Glutamatergic neuron (in vitro differentiated cells): ENCODE measurements around the gene TTLL13. TPM values are rescaled to one million over a fixed set of nuclear protein-coding genes. Genes with fewer than 3 reads are reported as not detected.

Experiments
- DNase-seq: peaks from one replicate; pipeline ENCODE4 v3.0.0; 2022
- H3K27ac Mint-ChIP-seq: one replicate; pipeline ENCODE4 v1.8.0; 2020; ENCODE audit warnings: mild to moderate bottlenecking, mixed read lengths, inconsistent platforms; ENCODE audit not compliant: unreplicated experiment
- H3K27me3 Mint-ChIP-seq: one replicate; pipeline ENCODE4 v1.8.0; 2020; ENCODE audit warnings: mild to moderate bottlenecking, moderate library complexity, mixed read lengths, inconsistent platforms; ENCODE audit not compliant: unreplicated experiment
- H3K36me3 Mint-ChIP-seq: one replicate; pipeline ENCODE4 v1.8.0; 2020; ENCODE audit warnings: mild to moderate bottlenecking, mixed read lengths, inconsistent platforms; ENCODE audit not compliant: unreplicated experiment
- H3K4me1 Mint-ChIP-seq: one replicate; pipeline ENCODE4 v1.8.0; 2020; ENCODE audit warnings: mild to moderate bottlenecking, low read depth, mixed read lengths, inconsistent platforms; ENCODE audit not compliant: unreplicated experiment
- H3K4me3 Mint-ChIP-seq: one replicate; pipeline ENCODE4 v1.8.0; 2020; ENCODE audit warnings: mild to moderate bottlenecking, mixed read lengths, inconsistent platforms; ENCODE audit not compliant: unreplicated experiment
- H3K9me3 Mint-ChIP-seq: one replicate; pipeline ENCODE4 v1.8.0; 2020; ENCODE audit warnings: mild to moderate bottlenecking, moderate library complexity, mixed read lengths, inconsistent platforms; ENCODE audit not compliant: unreplicated experiment
- total RNA-seq: library from RNA; stranded (reverse); fragmentation: NEBNext Ultra II Directional; extraction: Animal tissue kit (Norgen Biotek cat#: 25700); gene quantifications from one replicate; pipeline ENCODE4 v1.2.1, GENCODE V29; 2021; ENCODE audit not compliant: unreplicated experiment
- TF ChIP-seq, protein P1 (sequence below): fragments of 200-600 bp; sonication (generic); IDR thresholded peaks from one replicate; pipeline ENCODE4 v1.5.0; 2021; ENCODE audit not compliant: partially characterized antibody, unreplicated experiment

Gene TTLL13
- total RNA-seq, 1 donor from 2014 or later: not detected

DNA sequence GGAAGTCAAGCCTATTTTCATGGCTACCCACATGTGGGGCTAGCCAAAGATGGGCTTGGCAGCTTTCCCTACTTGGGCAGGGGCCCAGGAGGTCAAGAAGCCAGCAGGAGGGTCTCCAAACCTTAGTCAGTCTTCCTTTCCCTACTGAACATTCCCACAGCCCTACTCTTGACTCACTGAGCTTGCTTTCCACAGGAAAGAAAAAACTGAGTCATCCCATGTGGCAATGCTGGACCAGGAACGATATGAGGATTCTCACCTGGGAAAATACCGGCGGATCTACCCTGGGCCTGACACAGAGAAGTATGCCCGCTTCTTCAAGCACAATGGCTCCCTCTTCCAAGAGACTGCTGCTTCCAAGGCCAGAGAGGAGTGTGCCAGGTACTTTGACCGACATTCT lies 12.5 kb downstream of the TTLL13 start:
- Mint-ChIP-seq H3K27ac (no peak overlapping the region), H3K36me3 (no peaks in the 10 kb centered on the region), H3K4me3 (no peak overlapping the region), H3K4me1 (no peaks in the 10 kb centered on the region), H3K27me3 (peaks cover 4% of the 10 kb centered on the region), H3K9me3 (peaks cover 5% of the 10 kb centered on the region)
- no peak for DNase-seq
- TF ChIP-seq, protein P1, sequence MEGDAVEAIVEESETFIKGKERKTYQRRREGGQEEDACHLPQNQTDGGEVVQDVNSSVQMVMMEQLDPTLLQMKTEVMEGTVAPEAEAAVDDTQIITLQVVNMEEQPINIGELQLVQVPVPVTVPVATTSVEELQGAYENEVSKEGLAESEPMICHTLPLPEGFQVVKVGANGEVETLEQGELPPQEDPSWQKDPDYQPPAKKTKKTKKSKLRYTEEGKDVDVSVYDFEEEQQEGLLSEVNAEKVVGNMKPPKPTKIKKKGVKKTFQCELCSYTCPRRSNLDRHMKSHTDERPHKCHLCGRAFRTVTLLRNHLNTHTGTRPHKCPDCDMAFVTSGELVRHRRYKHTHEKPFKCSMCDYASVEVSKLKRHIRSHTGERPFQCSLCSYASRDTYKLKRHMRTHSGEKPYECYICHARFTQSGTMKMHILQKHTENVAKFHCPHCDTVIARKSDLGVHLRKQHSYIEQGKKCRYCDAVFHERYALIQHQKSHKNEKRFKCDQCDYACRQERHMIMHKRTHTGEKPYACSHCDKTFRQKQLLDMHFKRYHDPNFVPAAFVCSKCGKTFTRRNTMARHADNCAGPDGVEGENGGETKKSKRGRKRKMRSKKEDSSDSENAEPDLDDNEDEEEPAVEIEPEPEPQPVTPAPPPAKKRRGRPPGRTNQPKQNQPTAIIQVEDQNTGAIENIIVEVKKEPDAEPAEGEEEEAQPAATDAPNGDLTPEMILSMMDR: no peak

GRCh38 chr15:90262426-90262825 lies 13.1 kb downstream of the TTLL13 start:
- no peak for DNase-seq
- TF ChIP-seq, protein P1: no peak
- Mint-ChIP-seq H3K27ac (no peak overlapping the region), H3K27me3 (peaks cover 5% of the 10 kb centered on the region), H3K9me3 (peaks cover 5% of the 10 kb centered on the region), H3K36me3 (no peaks in the 10 kb centered on the region), H3K4me3 (no peak overlapping the region), H3K4me1 (peaks cover under 1% of the 10 kb centered on the region)

GRCh38 chr15:90264671-90265070 lies 15.3 kb downstream of the TTLL13 start:
- DNase-seq: no peak
- Mint-ChIP-seq H3K27me3 (peaks cover 5% of the 10 kb centered on the region), H3K4me1 (peaks cover 11% of the 10 kb centered on the region), H3K4me3 (peak overlapping the region; percentile 99), H3K9me3 (peaks cover 5% of the 10 kb centered on the region), H3K27ac (peak overlapping the region; percentile 98), H3K36me3 (no peaks in the 10 kb centered on the region)
- TF ChIP-seq, protein P1: no peak

- Mint-ChIP-seq H3K9me3 (peaks cover 5% of the 10 kb centered on the region), H3K4me1 (peaks cover 13% of the 10 kb centered on the region), H3K27ac (peak within 1 kb of the TSS; percentile 98), H3K4me3 (peak within 1 kb of the TSS; percentile 99), H3K36me3 (no peaks in the 10 kb centered on the region), H3K27me3 (peaks cover 5% of the 10 kb centered on the region)
- TF ChIP-seq, protein P1: no peak
- peak; percentile 89 for DNase-seq
Measured at GRCh38 chr15:90265271-90266060, 16.1 kb downstream of the TTLL13 start, which contains the start of gene NGRN. TSS of gene NGRN (plus strand) at chr15:90265672. CDS start at chr15:90265713, 41 bp downstream.

GRCh38 chr15:90266061-90266431 lies 16.7 kb downstream of the TTLL13 start:
- H3K27ac Mint-ChIP-seq: peak overlapping the region; percentile 98
- peaks cover 13% of the 10 kb centered on the region for H3K4me1 Mint-ChIP-seq
- H3K4me3 Mint-ChIP-seq: peak overlapping the region; percentile 99
- peaks cover 5% of the 10 kb centered on the region for H3K27me3 Mint-ChIP-seq
- H3K9me3 Mint-ChIP-seq: peaks cover 5% of the 10 kb centered on the region
- H3K36me3 Mint-ChIP-seq: no peaks in the 10 kb centered on the region
- peak; percentile 54 for DNase-seq
- TF ChIP-seq, protein P1: no peak
